Activated CD8-positive, alpha-beta memory T cell treated with anti-CD3 and anti-CD28 coated beads, Interleukin-2, amount 10 ng/mL, durations not matched to agents 7 days and 5 days (primary cell): ENCODE data around the gene ARMC12. TPM values are rescaled to one million over a fixed set of nuclear protein-coding genes. Genes with fewer than 3 reads are reported as not detected.
"Not testable (repeated sequence)": the region's sequence is repeated elsewhere in the genome, so short reads cannot be mapped to it uniquely, and the experiment has no call there.

ENCODE experiments used
- ATAC-seq: fragments of 150-1000 bp; cut with Tn5 transposase; one replicate; pipeline ENCODE4 v1.10.0; 2021; ENCODE audit warnings: moderate library complexity
- CTCF ChIA-PET: fragments of 350-600 bp; sonication (Branson Sonifier 250); formaldehyde crosslinking; loops from one replicate; lab custom pipeline; 2021; ENCODE audit warnings: antibody characterized with exemption; lab: Charles Lee
- DNase-seq: peaks from one replicate; pipeline ENCODE4 v3.0.0-alpha.2; 2020
- H3K27ac Mint-ChIP-seq: one replicate; pipeline ENCODE4 v1.8.0; 2021; ENCODE audit warnings: mild to moderate bottlenecking, mixed read lengths
- H3K27me3 Mint-ChIP-seq: one replicate; pipeline ENCODE4 v1.8.0; 2021; ENCODE audit warnings: mixed read lengths
- H3K36me3 Mint-ChIP-seq: one replicate; pipeline ENCODE4 v1.8.0; 2021; ENCODE audit warnings: mild to moderate bottlenecking, mixed read lengths
- H3K4me1 Mint-ChIP-seq: one replicate; pipeline ENCODE4 v1.8.0; 2021; ENCODE audit warnings: mixed read lengths
- H3K4me3 Mint-ChIP-seq: one replicate; pipeline ENCODE4 v1.8.0; 2021; ENCODE audit warnings: mild to moderate bottlenecking, moderate library complexity, mixed read lengths
- H3K9me3 Mint-ChIP-seq: one replicate; pipeline ENCODE4 v1.8.0; 2022; ENCODE audit warnings: low read depth, mixed read lengths
- total RNA-seq, 2 experiments: library from RNA; stranded (reverse); gene quantifications; one replicate each; pipeline ENCODE4 v1.2.3, GENCODE V29; 2021

ARMC12 gene
- total RNA-seq: under 1 TPM; 0.45 to 0.96 TPM

DNA sequence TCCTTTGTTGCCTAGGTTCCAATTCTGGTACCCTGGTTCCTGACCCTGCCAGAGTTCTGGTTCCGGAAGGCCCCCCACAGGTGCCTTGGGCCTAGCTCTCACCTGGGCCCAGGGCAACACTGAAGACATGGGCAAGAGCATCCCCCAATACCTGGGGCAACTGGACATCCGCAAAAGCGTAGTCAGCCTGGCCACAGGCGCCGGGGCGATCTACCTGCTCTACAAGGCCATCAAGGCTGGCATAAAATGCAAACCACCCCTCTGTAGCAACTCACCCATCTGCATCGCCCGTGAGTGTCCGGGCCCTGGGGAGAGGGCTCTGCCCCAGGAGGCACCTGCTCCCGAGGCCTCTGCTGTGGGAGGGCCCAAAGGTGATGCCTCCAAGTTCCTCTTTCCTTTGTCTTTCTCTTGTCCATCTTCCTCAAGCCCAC lies at the start of gene ARMC12:
ARMC12 (plus strand) TSS at position 51 of the 431 bp plus-strand sequence; CDS start at position 128, 77 bp downstream.
- Mint-ChIP-seq H3K4me3 (no peak within 1 kb of the TSS), H3K36me3 (no peaks in the 10 kb centered on the region), H3K9me3 (no peaks in the 10 kb centered on the region), H3K27ac (peak within 1 kb of the TSS; percentile 74), H3K4me1 (peaks cover 34% of the 10 kb centered on the region), H3K27me3 (no peaks in the 10 kb centered on the region)
- CTCF ChIA-PET: interaction anchor here (0.6 to 15.3 kb wide), 60 partner anchors 11 to 837 kb away, joined by 3 to 195 read pairs (median 4); partner anchors contain the start of genes DEF6, FKBP5, RPL10A and SRPK1
- DNase-seq: no peak
- ATAC-seq: no peak

DNA sequence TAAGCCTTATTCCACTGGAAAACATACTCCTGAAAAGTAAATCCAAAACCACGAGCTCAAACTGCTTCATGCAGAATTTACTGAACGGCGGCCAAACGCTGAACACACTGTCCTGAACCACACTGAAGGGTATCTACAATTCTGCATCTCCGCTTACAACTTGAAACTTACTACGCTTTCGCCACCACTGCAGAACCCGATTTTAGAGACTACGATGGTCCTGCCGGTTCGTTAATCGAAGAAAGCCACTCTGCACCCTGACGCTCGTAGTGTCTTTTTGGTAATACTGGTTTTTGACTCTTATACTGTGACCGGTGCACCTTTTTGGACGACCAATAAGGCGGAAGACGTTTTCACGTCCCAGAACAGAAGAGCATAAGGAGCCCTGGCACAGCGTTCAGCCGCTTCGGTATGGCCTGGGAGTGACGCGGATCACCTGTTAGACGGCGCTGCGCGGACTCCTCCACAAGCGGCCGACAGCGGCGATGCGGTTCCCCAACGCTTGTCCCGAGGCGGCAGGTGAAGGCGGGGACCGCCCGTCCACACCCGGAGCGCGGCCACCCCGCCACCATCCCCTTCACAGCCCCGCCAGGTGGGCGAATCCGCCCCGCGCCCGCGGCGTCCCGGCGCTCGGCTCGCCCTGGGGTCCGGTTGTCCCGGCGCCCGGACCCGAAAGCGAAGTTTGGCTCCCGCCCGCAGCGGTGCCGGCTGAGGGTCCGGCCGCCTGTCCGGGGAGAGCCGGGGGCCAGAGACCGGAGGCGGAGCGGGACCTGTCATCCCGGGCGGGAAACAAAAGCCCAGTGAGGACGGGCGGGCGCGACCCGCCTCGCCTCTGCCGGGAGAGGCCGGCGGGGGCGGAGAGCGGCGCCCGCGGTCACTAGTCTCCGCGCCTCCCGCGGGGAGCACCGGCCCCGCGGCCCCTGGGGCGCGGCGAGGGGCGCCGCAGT lies 48.9 kb upstream of the ARMC12 start:
- H3K4me3 Mint-ChIP-seq: peak overlapping the region; percentile 89
- CTCF ChIA-PET: interaction anchor here (1.0 to 16.3 kb wide), 10 partner anchors 9 to 104 kb away, joined by 3 to 195 read pairs (median 4); partner anchors contain the start of gene ARMC12
- H3K27ac Mint-ChIP-seq: peak overlapping the region; percentile 89
- H3K4me1 Mint-ChIP-seq: peaks cover 20% of the 10 kb centered on the region
- H3K36me3 Mint-ChIP-seq: peaks cover 9% of the 10 kb centered on the region
- DNase-seq (peak; percentile 77), ATAC-seq (peak; percentile 59)
- H3K27me3 Mint-ChIP-seq: no peaks in the 10 kb centered on the region
- H3K9me3 Mint-ChIP-seq: no peaks in the 10 kb centered on the region

DNA sequence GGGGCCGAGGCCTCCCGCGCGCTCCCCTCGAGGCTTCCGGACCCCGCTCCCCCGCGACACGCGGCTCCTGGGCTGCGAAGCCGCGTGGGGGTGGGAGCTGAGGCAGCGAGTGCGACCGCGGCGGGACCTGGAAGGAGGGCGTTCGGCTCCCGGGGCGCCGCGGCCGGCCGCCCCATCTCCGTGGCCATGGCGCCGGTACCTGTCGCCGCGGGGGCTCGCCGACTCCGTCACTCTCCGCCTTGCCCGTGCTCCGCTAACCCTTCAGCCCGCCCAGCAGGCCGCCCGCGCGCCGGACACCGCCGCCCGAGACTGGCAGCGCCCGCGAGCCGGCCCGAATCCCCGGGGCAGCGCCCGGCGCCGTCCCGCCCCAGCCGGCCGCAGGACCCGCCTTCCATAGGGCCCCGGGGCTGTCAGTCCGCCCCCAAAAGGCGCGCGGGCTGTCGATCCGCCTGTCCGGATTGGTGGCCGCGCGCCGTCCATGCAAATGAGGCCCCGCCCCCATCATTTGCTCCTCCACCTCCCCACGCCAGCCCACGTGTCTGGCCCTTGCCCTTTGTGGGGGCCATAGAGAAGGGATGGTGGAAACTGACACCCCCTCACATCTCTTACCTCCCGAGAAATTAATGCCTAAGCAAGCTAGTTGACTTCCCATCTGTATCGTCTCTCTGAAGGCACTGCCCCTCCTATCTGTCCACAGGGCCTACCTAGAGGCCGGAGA lies 48.1 kb upstream of the ARMC12 start, which contains the start of gene FKBP5:
FKBP5 (minus strand) TSS at position 311 of the 718 bp plus-strand sequence. CDS start 46,091 bp downstream, outside the sequence.
- Mint-ChIP-seq H3K27ac (peak within 1 kb of the TSS; percentile 89), H3K9me3 (no peaks in the 10 kb centered on the region), H3K36me3 (peaks cover 8% of the 10 kb centered on the region), H3K4me3 (peak within 1 kb of the TSS; percentile 89), H3K4me1 (peaks cover 18% of the 10 kb centered on the region), H3K27me3 (no peaks in the 10 kb centered on the region)
- peak; percentile 95 for DNase-seq
- ATAC-seq: peak; percentile 95
- CTCF ChIA-PET: interaction anchor here (1.3 to 16.3 kb wide), 5 partner anchors 15 to 80 kb away, joined by 3 to 195 read pairs (median 11); partner anchors contain the start of gene ARMC12

DNA sequence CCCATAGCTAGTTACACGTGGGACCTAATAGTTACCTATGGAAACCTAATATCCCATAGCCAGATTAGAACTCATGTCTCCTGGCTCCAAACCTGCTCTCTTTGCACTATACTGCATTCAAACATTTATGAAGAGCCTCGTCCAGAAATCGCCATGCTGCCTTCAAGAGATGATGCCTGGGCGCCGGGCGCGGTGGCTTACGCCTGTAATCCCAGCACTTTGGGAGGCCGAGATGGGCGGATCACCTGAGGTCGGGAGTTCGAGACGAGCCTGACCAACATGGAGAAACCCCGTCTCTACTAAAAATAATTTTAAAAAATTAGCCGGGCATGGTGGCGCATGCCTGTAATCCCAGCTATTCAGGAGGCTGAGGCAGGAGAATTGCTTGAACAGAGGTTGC lies 46.8 kb upstream of the ARMC12 start:
- not testable (repeated sequence) for DNase-seq, H3K27me3 Mint-ChIP-seq, H3K27ac Mint-ChIP-seq, ATAC-seq, H3K9me3 Mint-ChIP-seq, H3K4me3 Mint-ChIP-seq, H3K36me3 Mint-ChIP-seq
- peaks cover 22% of the 10 kb centered on the region for H3K4me1 Mint-ChIP-seq
- CTCF ChIA-PET: interaction anchor here (16.3 kb wide), 1 partner anchor 43 kb away, joined by 195 read pairs; the partner anchor contains the start of gene ARMC12

DNA sequence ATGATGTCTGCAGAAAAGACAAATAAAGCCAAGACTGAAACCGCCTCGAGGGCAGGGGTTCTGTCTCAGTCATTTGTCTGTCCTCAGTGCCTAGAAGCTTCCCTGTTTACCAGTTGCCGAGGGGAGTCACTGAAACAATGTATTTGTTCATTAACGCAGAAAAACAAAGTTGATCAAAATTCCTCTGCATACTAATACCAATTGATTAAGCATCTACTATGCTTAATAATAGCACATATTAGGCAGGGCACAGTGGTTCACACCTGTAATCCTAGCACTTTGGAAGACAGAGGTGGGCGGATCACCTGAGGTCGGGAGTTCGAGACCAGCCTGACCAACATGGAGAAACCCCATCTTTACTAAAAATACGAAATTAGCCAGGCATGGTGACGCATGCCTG lies 46.3 kb upstream of the ARMC12 start:
- ATAC-seq: no peak
- Mint-ChIP-seq H3K36me3 (peaks cover 5% of the 10 kb centered on the region), H3K4me1 (peaks cover 19% of the 10 kb centered on the region), H3K27ac (no peak overlapping the region), H3K27me3 (no peaks in the 10 kb centered on the region), H3K4me3 (no peak overlapping the region), H3K9me3 (peaks cover 2% of the 10 kb centered on the region)
- CTCF ChIA-PET: interaction anchor here (16.3 kb wide), 1 partner anchor 42 kb away, joined by 195 read pairs; the partner anchor contains the start of gene ARMC12
- DNase-seq: no peak

- H3K4me1 Mint-ChIP-seq: peaks cover 16% of the 10 kb centered on the region
- no peak overlapping the region for H3K4me3 Mint-ChIP-seq
- peaks cover 5% of the 10 kb centered on the region for H3K36me3 Mint-ChIP-seq
- no peak for ATAC-seq
- DNase-seq: no peak
- no peaks in the 10 kb centered on the region for H3K27me3 Mint-ChIP-seq
- peaks cover 2% of the 10 kb centered on the region for H3K9me3 Mint-ChIP-seq
- CTCF ChIA-PET: interaction anchor here (16.3 kb wide), 1 partner anchor 41 kb away, joined by 195 read pairs; the partner anchor contains the start of gene ARMC12
- no peak overlapping the region for H3K27ac Mint-ChIP-seq
These were observed 45.6 kb upstream of the ARMC12 start for GRCh38 chr6:35691027-35691824.

DNA sequence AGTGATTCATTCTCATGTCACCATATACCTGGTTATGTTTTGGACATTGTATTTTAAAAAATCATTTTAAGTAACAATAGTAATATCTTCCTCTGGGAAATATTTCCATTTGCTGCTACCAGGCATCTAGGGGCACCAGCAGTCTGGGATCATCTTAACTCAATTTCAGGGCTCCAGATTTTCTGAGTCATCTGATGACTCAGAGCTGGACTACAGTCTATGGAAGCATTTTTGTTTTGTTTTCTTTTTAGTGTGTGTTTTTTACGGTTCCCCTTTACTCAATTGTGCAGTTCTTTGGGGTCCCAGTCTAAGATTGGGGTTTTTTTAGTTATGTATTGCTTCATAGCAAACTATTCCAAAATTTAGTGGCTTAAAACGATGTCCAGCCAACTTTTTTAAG lies 42.4 kb upstream of the ARMC12 start:
- no peak overlapping the region for H3K27ac Mint-ChIP-seq
- peaks cover 2% of the 10 kb centered on the region for H3K9me3 Mint-ChIP-seq
- ATAC-seq (no peak), DNase-seq (no peak)
- peaks cover 6% of the 10 kb centered on the region for H3K4me1 Mint-ChIP-seq
- H3K4me3 Mint-ChIP-seq: no peak overlapping the region
- H3K27me3 Mint-ChIP-seq: no peaks in the 10 kb centered on the region
- H3K36me3 Mint-ChIP-seq: peaks cover 4% of the 10 kb centered on the region
- CTCF ChIA-PET: no interaction called here

DNA sequence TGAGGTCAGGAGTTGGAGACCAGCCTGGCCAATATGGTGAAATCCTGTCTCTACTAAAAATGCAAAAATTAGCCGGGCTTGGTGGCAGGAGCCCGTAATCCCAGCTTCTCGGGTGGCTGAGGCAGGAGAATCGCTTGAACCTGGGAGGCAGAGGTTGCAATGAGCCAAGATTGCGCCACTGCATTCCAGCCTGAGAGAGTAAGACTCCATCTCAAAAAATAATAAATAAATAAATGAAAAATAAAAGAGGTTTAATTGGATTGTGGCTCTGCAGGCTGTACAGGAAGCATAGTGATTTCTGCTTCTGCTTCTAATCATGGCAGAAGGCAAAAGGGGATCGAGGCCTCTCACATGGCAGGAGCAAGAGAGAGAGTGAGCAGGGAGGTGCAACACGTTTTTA lies 38.4 kb upstream of the ARMC12 start:
- ATAC-seq, H3K9me3 Mint-ChIP-seq, CTCF ChIA-PET, H3K27me3 Mint-ChIP-seq, H3K4me3 Mint-ChIP-seq, H3K4me1 Mint-ChIP-seq, DNase-seq, H3K36me3 Mint-ChIP-seq, H3K27ac Mint-ChIP-seq: not testable (repeated sequence)

GRCh38 chr6:35698858-35699257 lies 38.0 kb upstream of the ARMC12 start:
- Mint-ChIP-seq H3K36me3 (peaks cover 9% of the 10 kb centered on the region), H3K4me1 (peaks cover 3% of the 10 kb centered on the region), H3K4me3 (no peak overlapping the region), H3K27ac (no peak overlapping the region), H3K27me3 (no peaks in the 10 kb centered on the region), H3K9me3 (peaks cover 2% of the 10 kb centered on the region)
- DNase-seq (no peak), ATAC-seq (no peak)
- CTCF ChIA-PET: interaction anchor here (1.5 kb wide), 1 partner anchor 38 kb away, joined by 7 read pairs; the partner anchor contains the start of gene ARMC12

DNA sequence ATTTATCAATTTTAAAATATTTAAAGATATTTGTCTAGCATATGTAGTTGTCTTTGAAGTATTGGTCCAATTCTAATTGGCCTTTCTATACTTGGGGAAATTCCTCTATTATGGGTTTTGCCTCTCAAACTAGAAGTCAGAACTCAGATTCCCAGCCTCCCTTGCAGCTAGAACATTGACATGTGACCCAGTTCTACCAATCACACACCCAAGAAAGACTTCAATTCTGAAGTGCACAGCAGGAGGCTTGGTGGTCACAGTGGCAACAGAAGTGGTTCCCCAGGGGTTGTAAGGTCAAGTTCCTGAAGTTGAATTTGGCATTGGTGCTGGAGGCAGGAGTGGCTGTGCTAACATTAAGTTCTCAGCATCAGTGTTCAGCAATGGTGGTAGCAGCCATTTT lies 33.3 kb upstream of the ARMC12 start:
- CTCF ChIA-PET: interaction anchor here (1.6 to 1.7 kb wide), 2 partner anchors 10 to 33 kb away, joined by 3 to 4 read pairs; no protein-coding TSS in a partner anchor
- Mint-ChIP-seq H3K4me3 (no peak overlapping the region), H3K4me1 (peaks cover 6% of the 10 kb centered on the region), H3K36me3 (peaks cover 8% of the 10 kb centered on the region), H3K9me3 (no peaks in the 10 kb centered on the region), H3K27me3 (no peaks in the 10 kb centered on the region), H3K27ac (no peak overlapping the region)
- DNase-seq: peak; percentile 41
- ATAC-seq: no peak

DNA sequence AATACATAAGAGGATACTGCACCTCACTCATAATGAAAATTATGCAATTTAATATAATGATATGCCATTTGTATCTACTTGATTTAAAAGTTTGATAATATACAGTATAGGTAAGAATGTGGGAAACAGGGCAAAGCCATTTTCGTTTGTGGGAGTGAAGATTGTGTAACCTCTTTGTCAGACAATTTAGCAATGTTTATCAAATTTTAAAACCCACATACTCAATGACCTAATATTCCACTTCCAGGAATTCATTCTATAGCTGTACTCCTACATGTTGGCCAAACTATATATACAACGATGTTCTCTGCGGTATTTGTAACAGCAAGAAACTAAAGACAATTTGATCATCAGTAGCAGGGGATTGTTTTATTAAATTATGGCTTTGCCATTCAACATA lies 30.4 kb upstream of the ARMC12 start:
- CTCF ChIA-PET: no interaction called here
- Mint-ChIP-seq H3K4me3 (no peak overlapping the region), H3K4me1 (peaks cover 19% of the 10 kb centered on the region), H3K27me3 (no peaks in the 10 kb centered on the region), H3K9me3 (peaks cover 2% of the 10 kb centered on the region), H3K27ac (no peak overlapping the region), H3K36me3 (peaks cover 10% of the 10 kb centered on the region)
- DNase-seq (no peak), ATAC-seq (no peak)

DNA sequence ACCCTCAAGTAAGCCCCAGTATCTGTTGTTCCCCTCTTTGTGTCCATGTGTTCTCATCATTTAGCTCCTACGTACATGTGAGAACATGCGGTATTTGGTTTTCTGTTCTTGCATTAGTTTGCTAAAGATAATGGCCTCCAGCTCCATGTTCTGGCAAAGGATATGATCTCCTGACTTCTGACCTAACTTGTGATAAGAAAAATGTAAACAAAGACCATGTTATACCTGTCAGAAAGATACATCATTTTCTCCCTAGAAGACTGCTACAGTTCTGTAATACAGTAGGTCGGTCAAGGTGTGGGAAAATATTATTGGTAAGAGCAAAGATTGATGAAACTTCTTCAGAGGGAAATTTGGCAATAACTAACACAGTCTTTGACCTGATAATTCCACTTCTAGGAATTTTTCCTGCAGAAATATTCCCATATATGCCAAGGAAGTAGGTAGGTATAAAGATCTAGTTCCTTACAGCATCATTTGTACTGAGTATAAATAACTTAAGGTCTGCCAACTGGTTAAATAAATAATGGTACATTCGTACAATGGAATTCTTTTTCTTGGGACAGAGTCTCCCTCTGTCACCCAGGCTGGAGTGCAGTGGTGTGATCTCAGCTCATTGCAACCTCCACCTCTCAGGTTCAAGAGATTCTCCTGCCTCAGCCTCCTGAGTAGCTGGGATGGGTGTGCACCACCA lies 29.0 kb upstream of the ARMC12 start:
- Mint-ChIP-seq H3K4me1 (peaks cover 19% of the 10 kb centered on the region), H3K36me3 (peaks cover 9% of the 10 kb centered on the region), H3K9me3 (peaks cover 2% of the 10 kb centered on the region), H3K27me3 (no peaks in the 10 kb centered on the region), H3K4me3 (no peak overlapping the region), H3K27ac (no peak overlapping the region)
- DNase-seq: no peak
- CTCF ChIA-PET: interaction anchor here (0.6 kb wide), 1 partner anchor 156 kb away, joined by 3 read pairs; no protein-coding TSS in a partner anchor
- ATAC-seq: no peak
